IPS DF 6.9 (cell line): ENCODE results near the gene FLOT2.
"Not testable (repeated sequence)": the region's sequence is repeated elsewhere in the genome, so short reads cannot be mapped to it uniquely, and the experiment has no call there.

Experiments used
- DNase-seq: peaks from one replicate; pipeline ENCODE4 v3.0.0-alpha.2; 2013; ENCODE audit warnings: low read depth, low spot score
- H3K27ac ChIP-seq: one replicate; pipeline ENCODE4 v1.5.1; 2013; ENCODE audit warnings: low read length, control low read depth
- H3K27me3 ChIP-seq: 2 replicates; pipeline ENCODE4 v1.6.1; 2013; ENCODE audit warnings: mild to moderate bottlenecking, low read length; ENCODE audit not compliant: control insufficient read depth, insufficient read depth
- H3K36me3 ChIP-seq: 2 replicates; pipeline ENCODE4 v1.6.1; 2013; ENCODE audit warnings: low read length; ENCODE audit not compliant: control insufficient read depth, insufficient read depth
- H3K4me1 ChIP-seq: 2 replicates; pipeline ENCODE4 v1.6.1; 2013; ENCODE audit warnings: low read length; ENCODE audit not compliant: control insufficient read depth, insufficient read depth
- H3K4me3 ChIP-seq: 2 replicates; pipeline ENCODE4 v1.5.1; 2013; ENCODE audit warnings: mild to moderate bottlenecking, low read length
- H3K9me3 ChIP-seq: 2 replicates; pipeline ENCODE4 v1.6.1; 2013; ENCODE audit warnings: low read length, inconsistent platforms; ENCODE audit not compliant: control insufficient read depth, insufficient read depth
- WGBS: extraction: QIAGEN DNeasy Blood & Tissue Kit; methylation state at CpG from one replicate; pipeline ENCODE4 v1.1.7; 2013; ENCODE audit warnings: mixed read lengths, missing lambda C conversion rate; ENCODE audit not compliant: insufficient read length, insufficient coverage; 5-methylcytosine and 5-hydroxymethylcytosine counted together

The FLOT2 gene

GRCh38 chr17:28858801-28859355 is 38.7 kb downstream of the FLOT2 start:
- no peak overlapping the region for H3K4me3 ChIP-seq
- no peak overlapping the region for H3K27ac ChIP-seq
- no peaks in the 10 kb centered on the region for H3K27me3 ChIP-seq
- no peaks in the 10 kb centered on the region for H3K4me1 ChIP-seq
- peaks cover 21% of the 10 kb centered on the region; the same call in 1 of the 2 replicates for H3K36me3 ChIP-seq
- WGBS, result no CpG with 5 or more reads among the region's 2 CpGs
- no peaks in the 10 kb centered on the region for H3K9me3 ChIP-seq
- no peak for DNase-seq

GRCh38 chr17:28857905-28858800 is 39.4 kb downstream of the FLOT2 start:
- no peak overlapping the region for H3K4me3 ChIP-seq
- no peaks in the 10 kb centered on the region for H3K9me3 ChIP-seq
- no peaks in the 10 kb centered on the region for H3K4me1 ChIP-seq
- no peak overlapping the region for H3K27ac ChIP-seq
- DNase-seq, result no peak
- peaks cover 21% of the 10 kb centered on the region; the same call in 1 of the 2 replicates for H3K36me3 ChIP-seq
- H3K27me3 ChIP-seq, result no peaks in the 10 kb centered on the region
- WGBS, result no CpG with 5 or more reads among the region's 3 CpGs

- no peak overlapping the region for H3K27ac ChIP-seq
- peaks cover 21% of the 10 kb centered on the region; the same call in 1 of the 2 replicates for H3K36me3 ChIP-seq
- no peak for DNase-seq
- no peaks in the 10 kb centered on the region for H3K27me3 ChIP-seq
- no CpG with 5 or more reads among the region's 5 CpGs for WGBS
- H3K4me3 ChIP-seq, result no peak overlapping the region
- no peaks in the 10 kb centered on the region for H3K9me3 ChIP-seq
- no peaks in the 10 kb centered on the region for H3K4me1 ChIP-seq
Observed at GRCh38 chr17:28856028-28856574, 41.4 kb downstream of the FLOT2 start.

GRCh38 chr17:28855336-28855679 is 42.2 kb downstream of the FLOT2 start:
- WGBS, result no CpG with 5 or more reads among the region's 5 CpGs
- H3K36me3 ChIP-seq, result peaks cover 18% of the 10 kb centered on the region; the same call in 1 of the 2 replicates
- no peak for DNase-seq
- H3K4me3 ChIP-seq, result peak overlapping the region; percentile 91
- no peak overlapping the region for H3K27ac ChIP-seq
- no peaks in the 10 kb centered on the region for H3K27me3 ChIP-seq
- no peaks in the 10 kb centered on the region for H3K9me3 ChIP-seq
- H3K4me1 ChIP-seq, result no peaks in the 10 kb centered on the region

GRCh38 chr17:28854457-28855335 is 42.8 kb downstream of the FLOT2 start, which contains the start of gene ERAL1:
ERAL1 (plus strand) TSS chr17:28855016; CDS start chr17:28855035, 19 bp downstream.
- peak; percentile 79 for DNase-seq
- Histone ChIP-seq H3K4me1 (no peaks in the 10 kb centered on the region), H3K36me3 (peaks cover 17% of the 10 kb centered on the region; the same call in 1 of the 2 replicates), H3K27me3 (no peaks in the 10 kb centered on the region), H3K4me3 (peak within 1 kb of the TSS; percentile 91), H3K9me3 (no peaks in the 10 kb centered on the region), H3K27ac (no peak within 1 kb of the TSS)
- no CpG with 5 or more reads among the region's 42 CpGs for WGBS

- H3K36me3 ChIP-seq, result peaks cover 9% of the 10 kb centered on the region; the same call in 1 of the 2 replicates
- no peaks in the 10 kb centered on the region for H3K4me1 ChIP-seq
- H3K27ac ChIP-seq, result no peak overlapping the region
- no peaks in the 10 kb centered on the region for H3K9me3 ChIP-seq
- DNase-seq, result no peak
- WGBS, result no CpG with 5 or more reads among the region's 2 CpGs
- no peak overlapping the region for H3K4me3 ChIP-seq
- no peaks in the 10 kb centered on the region for H3K27me3 ChIP-seq
Observed at GRCh38 chr17:28853295-28853694, 44.2 kb downstream of the FLOT2 start.

- no peak for DNase-seq
- Histone ChIP-seq H3K27me3 (no peaks in the 10 kb centered on the region), H3K27ac (no peak overlapping the region), H3K4me3 (no peak overlapping the region), H3K9me3 (no peaks in the 10 kb centered on the region), H3K36me3 (no peaks in the 10 kb centered on the region), H3K4me1 (no peaks in the 10 kb centered on the region)
- no CpG with 5 or more reads among the region's 5 CpGs for WGBS
Observed at GRCh38 chr17:28849281-28849680, 48.3 kb downstream of the FLOT2 start.

GRCh38 chr17:28848667-28849066 is 48.9 kb downstream of the FLOT2 start:
- H3K27me3 ChIP-seq, result not testable (repeated sequence)

GRCh38 chr17:28846699-28847098 is 50.8 kb downstream of the FLOT2 start:
- H3K9me3 ChIP-seq, H3K27me3 ChIP-seq, DNase-seq, H3K27ac ChIP-seq, H3K4me1 ChIP-seq, H3K4me3 ChIP-seq, H3K36me3 ChIP-seq: not testable (repeated sequence)
- WGBS, result no CpG with 5 or more reads among the region's 9 CpGs

More at GRCh38 chr17:28848667-28849066, 48.9 kb downstream of the FLOT2 start:
- not testable (repeated sequence) for H3K9me3 ChIP-seq, H3K4me1 ChIP-seq, H3K36me3 ChIP-seq, DNase-seq, H3K27ac ChIP-seq, H3K4me3 ChIP-seq
- WGBS, result no CpG with 5 or more reads among the region's 15 CpGs

GRCh38 chr17:28846231-28846630 is 51.3 kb downstream of the FLOT2 start:
- WGBS, result no CpG with 5 or more reads among the region's 10 CpGs
- Histone ChIP-seq H3K9me3 (0 out of 2 replicates have a peak, but pooled peaks cover 1% of the 10 kb centered on the region), H3K27ac (no peak overlapping the region), H3K4me1 (no peaks in the 10 kb centered on the region), H3K4me3 (no peak overlapping the region), H3K27me3 (no peaks in the 10 kb centered on the region), H3K36me3 (no peaks in the 10 kb centered on the region)
- DNase-seq, result no peak
